Measurements from ENCODE around the gene KLHL22. TPM values are rescaled to one million over a fixed set of nuclear protein-coding genes. Genes with fewer than 3 reads are reported as not detected.

The KLHL22 gene
- total and polyA plus RNA-seq, 2 donors (not counting 3 experiments of a cell fraction or from before 2014, with no cell fraction given), result 24.2 to 33.6 TPM

GRCh38 chr22:20444325-20444724, 51.3 kb downstream of the KLHL22 start:
- FAIRE-seq, result no peak
- TF ChIP-seq MYC (IDR thresholded peaks at IDR 0.05; ENCODE audit: low read depth, low read length) (no peak), POLR2A (IDR thresholded peaks at IDR 0.05; ENCODE audit: low read depth, low read length) (no peak), CTCF (IDR thresholded peaks at IDR 0.05; ENCODE audit: extremely low read depth in 1 of 2, insufficient read depth in 1 of 2, low read depth in 1 of 2, low read length in 2 of 2) (no peak), GATA2 (IDR thresholded peaks at IDR 0.05; ENCODE audit: insufficient read depth, insufficient read length, low read depth, low read length) (no peak), JUN (IDR thresholded peaks at IDR 0.05; ENCODE audit: borderline replicate concordance, insufficient read depth, insufficient read length, low read depth) (no peak), POLR2AphosphoS5 (IDR thresholded peaks at IDR 0.05; ENCODE audit: insufficient read depth, low read depth, low read length) (no peak), FOS (IDR thresholded peaks at IDR 0.05; ENCODE audit: borderline replicate concordance, insufficient read depth, low read length) (no peak), MAX (IDR thresholded peaks at IDR 0.05; ENCODE audit: insufficient read depth, insufficient read length) (no peak), EZH2 (IDR thresholded peaks at IDR 0.05; ENCODE audit: borderline replicate concordance, low read depth, low read length, severe bottlenecking) (no peak)
- dilution Hi-C loops (cut with MboI; ENCODE audit: extremely low pct_ligation_motif_present, low sequenced_read_pairs), result no loop called here

More at GRCh38 chr22:20444325-20444724, 51.3 kb downstream of the KLHL22 start:
- Histone ChIP-seq H3K4me1 (ENCODE audit: control insufficient read depth, extremely low read depth, insufficient read depth, low read length) (no peaks in the 10 kb centered on the region), H3K4me3 (replicated peaks in 1 of 3; ENCODE audit: insufficient read depth in 1 of 3, low read depth in 1 of 3, low read length in 3 of 3) (no peak overlapping the region), H3K9ac (replicated peaks; ENCODE audit: extremely low read depth, insufficient read depth, low read length) (no peak overlapping the region), H3K79me2 (ENCODE audit: control insufficient read depth, insufficient read depth, low read length) (no peaks in the 10 kb centered on the region), H3K9me3 (replicated peaks; ENCODE audit: control insufficient read depth, insufficient read depth, low read length) (no peaks in the 10 kb centered on the region), H3K9me1 (replicated peaks; ENCODE audit: control insufficient read depth, extremely low read depth, insufficient read depth, low read length) (no peaks in the 10 kb centered on the region), H3K27me3 (ENCODE audit: control insufficient read depth in 2 of 2, insufficient read depth in 2 of 2, low read length in 2 of 2) (no peaks in the 10 kb centered on the region), H2AFZ (ENCODE audit: low read depth, low read length) (no peak overlapping the region), H3K4me2 (ENCODE audit: insufficient read depth, low read length) (no peak overlapping the region), H4K20me1 (replicated peaks; ENCODE audit: control insufficient read depth, extremely low read depth, insufficient read depth, low read length) (no peaks in the 10 kb centered on the region), H3K27ac (ENCODE audit: insufficient read depth, low read depth, low read length) (no peak overlapping the region), H3K36me3 (ENCODE audit: control insufficient read depth in 2 of 2, extremely low read depth in 1 of 2, insufficient read depth in 2 of 2, low read length in 2 of 2) (peaks cover 0 to 2% of the 10 kb centered on the region in 2 experiments)
- ChIA-PET CTCF (interaction anchor here (2.9 to 4.3 kb wide), 2 partner anchors 12 to 26 kb away, joined by 13 to 22 read pairs; no protein-coding TSS in a partner anchor), POLR2A (interaction anchor here (0.6 kb wide), 1 partner anchor 34 kb away, joined by 9 read pairs; no protein-coding TSS in a partner anchor)
- BruUV-seq (replicated peaks), result no TSS peak
- no peak for DNase-seq (ENCODE audit: low read depth, low spot score)
- intact Hi-C loops (cut with micrococcal nuclease), result no loop called here

Data from endothelial cell of umbilical vein (primary cell).